Central memory CD8-positive, alpha-beta T cell (primary cell): ENCODE data around the gene MPI.
A peak's percentile ranks its signal among the peaks of the same experiment; 100 is the strongest.

ENCODE experiments used
- ATAC-seq: fragments of 150-1000 bp; cut with Tn5 transposase; replicated peaks from 2 replicates; pipeline ENCODE4 v1.10.0; 2022; ENCODE audit warnings: mild to moderate bottlenecking, moderate FRiP score, moderate number of reproducible peaks; ENCODE audit not compliant: poor library complexity, severe bottlenecking; ENCODE audit errors: extremely low read depth
- DNase-seq, 2 donors: peaks; one replicate each; pipeline ENCODE4 v3.0.0; 2021; ENCODE audit warnings: low spot score in 2 of 2
- H3K27ac Mint-ChIP-seq: one replicate; pipeline ENCODE4 v1.8.0; 2022; ENCODE audit warnings: low read depth, mild to moderate bottlenecking, moderate library complexity, mixed read lengths
- H3K27me3 Mint-ChIP-seq: one replicate; pipeline ENCODE4 v1.8.0; 2022; ENCODE audit warnings: mixed read lengths
- H3K36me3 Mint-ChIP-seq: one replicate; pipeline ENCODE4 v1.8.0; 2022; ENCODE audit warnings: mild to moderate bottlenecking, moderate library complexity, mixed read lengths; ENCODE audit not compliant: insufficient read depth
- H3K4me1 Mint-ChIP-seq: one replicate; pipeline ENCODE4 v1.8.0; 2022; ENCODE audit warnings: mixed read lengths
- H3K4me3 Mint-ChIP-seq: one replicate; pipeline ENCODE4 v1.8.0; 2022; ENCODE audit warnings: mild to moderate bottlenecking, moderate library complexity, mixed read lengths
- H3K9me3 Mint-ChIP-seq: one replicate; pipeline ENCODE4 v1.8.0; 2022; ENCODE audit warnings: mixed read lengths

MPI gene

GRCh38 chr15:74850393-74850792, 39.4 kb upstream of the MPI start:
- Mint-ChIP-seq H3K9me3 (no peaks in the 10 kb centered on the region), H3K36me3 (peaks cover 42% of the 10 kb centered on the region), H3K4me1 (peaks cover 5% of the 10 kb centered on the region), H3K27ac (no peak overlapping the region), H3K4me3 (no peak overlapping the region), H3K27me3 (no peaks in the 10 kb centered on the region)
- DNase-seq (no peak), ATAC-seq (no peak)

GRCh38 chr15:74851960-74852359, 37.9 kb upstream of the MPI start:
- Mint-ChIP-seq H3K4me1 (peaks cover 9% of the 10 kb centered on the region), H3K27ac (no peak overlapping the region), H3K9me3 (no peaks in the 10 kb centered on the region), H3K4me3 (no peak overlapping the region), H3K27me3 (no peaks in the 10 kb centered on the region), H3K36me3 (peaks cover 41% of the 10 kb centered on the region)
- ATAC-seq (no peak), DNase-seq (no peak)

- Mint-ChIP-seq H3K27ac (no peak overlapping the region), H3K4me3 (no peak overlapping the region), H3K36me3 (peaks cover 24% of the 10 kb centered on the region), H3K27me3 (no peaks in the 10 kb centered on the region), H3K9me3 (no peaks in the 10 kb centered on the region), H3K4me1 (peaks cover 34% of the 10 kb centered on the region)
- ATAC-seq: no peak
- no peak for DNase-seq
These were observed 35.3 kb upstream of the MPI start for GRCh38 chr15:74854453-74855022.

GRCh38 chr15:74855857-74856256, 34.0 kb upstream of the MPI start:
- Mint-ChIP-seq H3K27me3 (no peaks in the 10 kb centered on the region), H3K9me3 (no peaks in the 10 kb centered on the region), H3K27ac (peak overlapping the region; percentile 72), H3K36me3 (peaks cover 24% of the 10 kb centered on the region), H3K4me3 (no peak overlapping the region), H3K4me1 (peaks cover 36% of the 10 kb centered on the region)
- ATAC-seq (no peak), DNase-seq (no peak)

- peaks cover 24% of the 10 kb centered on the region for H3K36me3 Mint-ChIP-seq
- H3K27ac Mint-ChIP-seq: peak overlapping the region; percentile 72
- no peaks in the 10 kb centered on the region for H3K27me3 Mint-ChIP-seq
- ATAC-seq (no peak), DNase-seq (no peak)
- H3K4me3 Mint-ChIP-seq: peak overlapping the region; percentile 1
- peaks cover 36% of the 10 kb centered on the region for H3K4me1 Mint-ChIP-seq
- no peaks in the 10 kb centered on the region for H3K9me3 Mint-ChIP-seq
These were observed 33.3 kb upstream of the MPI start for GRCh38 chr15:74856537-74856936.

- peak overlapping the region; percentile 1 for H3K4me3 Mint-ChIP-seq
- peaks cover 23% of the 10 kb centered on the region for H3K36me3 Mint-ChIP-seq
- peak; percentile 63 for ATAC-seq
- H3K27me3 Mint-ChIP-seq: no peaks in the 10 kb centered on the region
- peaks cover 36% of the 10 kb centered on the region for H3K4me1 Mint-ChIP-seq
- no peaks in the 10 kb centered on the region for H3K9me3 Mint-ChIP-seq
- H3K27ac Mint-ChIP-seq: peak overlapping the region; percentile 72
- no peak for DNase-seq
These were observed 32.7 kb upstream of the MPI start for GRCh38 chr15:74857082-74857655.

GRCh38 chr15:74857671-74858368, 32.0 kb upstream of the MPI start:
- H3K36me3 Mint-ChIP-seq: peaks cover 24% of the 10 kb centered on the region
- H3K4me3 Mint-ChIP-seq: peak overlapping the region; percentile 43
- ATAC-seq: peak; percentile 82

GRCh38 chr15:74858369-74858740, 31.5 kb upstream of the MPI start:
- Mint-ChIP-seq H3K9me3 (no peaks in the 10 kb centered on the region), H3K27me3 (no peaks in the 10 kb centered on the region), H3K36me3 (peaks cover 23% of the 10 kb centered on the region), H3K27ac (peak overlapping the region; percentile 72), H3K4me1 (peaks cover 36% of the 10 kb centered on the region), H3K4me3 (peak overlapping the region; percentile 43)
- DNase-seq: no peak
- no peak for ATAC-seq

More at GRCh38 chr15:74857671-74858368, 32.0 kb upstream of the MPI start:
- DNase-seq: no peak
- Mint-ChIP-seq H3K27ac (peak overlapping the region; percentile 72), H3K27me3 (no peaks in the 10 kb centered on the region), H3K4me1 (peaks cover 36% of the 10 kb centered on the region), H3K9me3 (no peaks in the 10 kb centered on the region)

GRCh38 chr15:74863239-74864056, 26.4 kb upstream of the MPI start:
- no peaks in the 10 kb centered on the region for H3K9me3 Mint-ChIP-seq
- peak overlapping the region; percentile 6 for H3K4me3 Mint-ChIP-seq
- H3K4me1 Mint-ChIP-seq: peaks cover 55% of the 10 kb centered on the region
- H3K36me3 Mint-ChIP-seq: peaks cover 27% of the 10 kb centered on the region
- no peaks in the 10 kb centered on the region for H3K27me3 Mint-ChIP-seq
- peak; percentile 29 for ATAC-seq
- peak overlapping the region; percentile 71 for H3K27ac Mint-ChIP-seq
- no peak for DNase-seq

- Mint-ChIP-seq H3K4me1 (peaks cover 55% of the 10 kb centered on the region), H3K36me3 (peaks cover 27% of the 10 kb centered on the region), H3K27me3 (no peaks in the 10 kb centered on the region), H3K4me3 (peak overlapping the region; percentile 24), H3K9me3 (no peaks in the 10 kb centered on the region), H3K27ac (peak overlapping the region; percentile 71)
- no peak for ATAC-seq
- DNase-seq: no peak
These were observed 25.5 kb upstream of the MPI start for GRCh38 chr15:74864296-74864695.

- Mint-ChIP-seq H3K27me3 (no peaks in the 10 kb centered on the region), H3K9me3 (no peaks in the 10 kb centered on the region), H3K27ac (peak overlapping the region; percentile 71), H3K4me3 (peak overlapping the region; percentile 19), H3K36me3 (peaks cover 32% of the 10 kb centered on the region), H3K4me1 (peaks cover 61% of the 10 kb centered on the region)
- DNase-seq (no peak), ATAC-seq (no peak)
These were observed 24.5 kb upstream of the MPI start for GRCh38 chr15:74865316-74865715.

GRCh38 chr15:74866090-74866489, 23.8 kb upstream of the MPI start:
- H3K4me3 Mint-ChIP-seq: peak overlapping the region; percentile 19
- no peak for DNase-seq
- H3K27me3 Mint-ChIP-seq: no peaks in the 10 kb centered on the region
- no peaks in the 10 kb centered on the region for H3K9me3 Mint-ChIP-seq
- peaks cover 30% of the 10 kb centered on the region for H3K36me3 Mint-ChIP-seq
- peaks cover 69% of the 10 kb centered on the region for H3K4me1 Mint-ChIP-seq
- ATAC-seq: no peak
- peak overlapping the region; percentile 74 for H3K27ac Mint-ChIP-seq
